Brain pericyte (primary cell): ENCODE measurements around the gene CDH4.

Source experiments
- DNase-seq: peaks from one replicate; pipeline ENCODE4 v3.0.0-alpha.2; 2012; ENCODE audit warnings: low read depth, low spot score

The CDH4 gene

GRCh38 chr20:61251529-61252393, at the start of gene CDH4:
TSS of gene CDH4 (plus strand) at chr20:61252261.
- DNase-seq, result no peak

- DNase-seq, result no peak
Measured at GRCh38 chr20:61203320-61203719, 48.7 kb upstream of the CDH4 start.

GRCh38 chr20:61204206-61204605, 47.9 kb upstream of the CDH4 start:
- no peak for DNase-seq

- no peak for DNase-seq
Measured at GRCh38 chr20:61205769-61206168, 46.3 kb upstream of the CDH4 start.

- DNase-seq, result no peak
Measured at GRCh38 chr20:61210862-61211261, 41.2 kb upstream of the CDH4 start.

- DNase-seq, result no peak
Measured at GRCh38 chr20:61217848-61218247, 34.2 kb upstream of the CDH4 start.

- DNase-seq, result no peak
Measured at GRCh38 chr20:61219021-61219431, 33.0 kb upstream of the CDH4 start.

GRCh38 chr20:61220131-61220530, 31.9 kb upstream of the CDH4 start:
- DNase-seq, result no peak

- no peak for DNase-seq
Measured at GRCh38 chr20:61220626-61221325, 31.3 kb upstream of the CDH4 start.

- no peak for DNase-seq
Measured at GRCh38 chr20:61222699-61223098, 29.4 kb upstream of the CDH4 start.

- DNase-seq, result no peak
Measured at GRCh38 chr20:61223121-61223520, 28.9 kb upstream of the CDH4 start.

- no peak for DNase-seq
Measured at GRCh38 chr20:61230166-61230565, 21.9 kb upstream of the CDH4 start.

- DNase-seq, result no peak
Measured at GRCh38 chr20:61233590-61233989, 18.5 kb upstream of the CDH4 start.

- no peak for DNase-seq
Measured at GRCh38 chr20:61234224-61234890, 17.7 kb upstream of the CDH4 start.

GRCh38 chr20:61236713-61237112, 15.3 kb upstream of the CDH4 start:
- DNase-seq, result no peak

- DNase-seq, result no peak
Measured at GRCh38 chr20:61238813-61239212, 13.2 kb upstream of the CDH4 start.

GRCh38 chr20:61240814-61241213, 11.2 kb upstream of the CDH4 start:
- DNase-seq, result no peak

- DNase-seq, result no peak
Measured at GRCh38 chr20:61244213-61244612, 7.8 kb upstream of the CDH4 start.

GRCh38 chr20:61246269-61246668, 5.8 kb upstream of the CDH4 start:
- no peak for DNase-seq

- DNase-seq, result no peak
Measured at GRCh38 chr20:61249626-61250025, 2.4 kb upstream of the CDH4 start.

GRCh38 chr20:61252601-61253263, 671 bp downstream of the CDH4 start:
- no peak for DNase-seq

GRCh38 chr20:61253264-61253639, 1.2 kb downstream of the CDH4 start:
- DNase-seq, result no peak
